ENCODE measurements around the gene EDIL3.

The EDIL3 gene

GRCh38 chr5:84397385-84397784 is 12.7 kb upstream of the EDIL3 start:
- no peak overlapping the region for H3K4me3 ChIP-seq (ENCODE audit: low read length in 2 of 2)
- no peaks in the 10 kb centered on the region for H3K4me1 ChIP-seq (ENCODE audit: control insufficient read depth in 2 of 2, insufficient read depth in 2 of 2, low read length in 2 of 2)
- H3K27me3 ChIP-seq (ENCODE audit: control insufficient read depth in 2 of 2, insufficient read depth in 2 of 2, low read length in 2 of 2) = no peaks in the 10 kb centered on the region

GRCh38 chr5:84393969-84394368 is 9.3 kb upstream of the EDIL3 start:
- Histone ChIP-seq H3K9ac (ENCODE audit: low read depth in 1 of 2, low read length in 2 of 2) (no peak overlapping the region), H3K4me3 (ENCODE audit: low read length in 2 of 2) (no peak overlapping the region), H3K27ac (ENCODE audit: low read depth in 2 of 2, low read length in 2 of 2) (no peak overlapping the region), H3K36me3 (ENCODE audit: control insufficient read depth in 2 of 2, insufficient read depth in 2 of 2, low read length in 2 of 2) (no peaks in the 10 kb centered on the region), H3K9me3 (ENCODE audit: control insufficient read depth in 2 of 2, low read length in 2 of 2) (no peaks in the 10 kb centered on the region), H3K27me3 (ENCODE audit: control insufficient read depth in 2 of 2, insufficient read depth in 2 of 2, low read length in 2 of 2) (no peaks in the 10 kb centered on the region), H3K4me1 (ENCODE audit: control insufficient read depth in 2 of 2, insufficient read depth in 2 of 2, low read length in 2 of 2) (no peaks in the 10 kb centered on the region)

More at GRCh38 chr5:84397385-84397784, 12.7 kb upstream of the EDIL3 start:
- Histone ChIP-seq H3K9ac (ENCODE audit: low read depth in 1 of 2, low read length in 2 of 2) (no peak overlapping the region), H3K27ac (ENCODE audit: low read depth in 2 of 2, low read length in 2 of 2) (no peak overlapping the region), H3K9me3 (ENCODE audit: control insufficient read depth in 2 of 2, low read length in 2 of 2) (no peaks in the 10 kb centered on the region), H3K36me3 (ENCODE audit: control insufficient read depth in 2 of 2, insufficient read depth in 2 of 2, low read length in 2 of 2) (no peaks in the 10 kb centered on the region)

GRCh38 chr5:84392836-84393235 is 8.2 kb upstream of the EDIL3 start:
- Histone ChIP-seq H3K4me3 (ENCODE audit: low read length in 2 of 2) (no peak overlapping the region), H3K27ac (ENCODE audit: low read depth in 2 of 2, low read length in 2 of 2) (no peak overlapping the region)

GRCh38 chr5:84385705-84386104 is 1.0 kb upstream of the EDIL3 start:
- Histone ChIP-seq H3K4me1 (ENCODE audit: control insufficient read depth in 2 of 2, insufficient read depth in 2 of 2, low read length in 2 of 2) (peaks cover 3 to 17% of the 10 kb centered on the region in 2 donors), H3K4me3 (ENCODE audit: low read length in 2 of 2) (peak overlapping the region; percentile 81 to 96), H3K27ac (ENCODE audit: low read depth in 2 of 2, low read length in 2 of 2) (peak overlapping the region; percentile 28 to 71), H3K27me3 (ENCODE audit: control insufficient read depth in 2 of 2, insufficient read depth in 2 of 2, low read length in 2 of 2) (peaks cover 0 to 6% of the 10 kb centered on the region in 2 donors), H3K9ac (ENCODE audit: low read depth in 1 of 2, low read length in 2 of 2) (peak overlapping the region in 1 of 2 donors; percentile 86), H3K36me3 (ENCODE audit: control insufficient read depth in 2 of 2, insufficient read depth in 2 of 2, low read length in 2 of 2) (no peaks in the 10 kb centered on the region), H3K9me3 (ENCODE audit: control insufficient read depth in 2 of 2, low read length in 2 of 2) (no peaks in the 10 kb centered on the region)

More at GRCh38 chr5:84392836-84393235, 8.2 kb upstream of the EDIL3 start:
- H3K4me1 ChIP-seq (ENCODE audit: control insufficient read depth in 2 of 2, insufficient read depth in 2 of 2, low read length in 2 of 2) = no peaks in the 10 kb centered on the region
- H3K36me3 ChIP-seq (ENCODE audit: control insufficient read depth in 2 of 2, insufficient read depth in 2 of 2, low read length in 2 of 2) = no peaks in the 10 kb centered on the region
- no peaks in the 10 kb centered on the region for H3K27me3 ChIP-seq (ENCODE audit: control insufficient read depth in 2 of 2, insufficient read depth in 2 of 2, low read length in 2 of 2)
- no peaks in the 10 kb centered on the region for H3K9me3 ChIP-seq (ENCODE audit: control insufficient read depth in 2 of 2, low read length in 2 of 2)
- H3K9ac ChIP-seq (ENCODE audit: low read depth in 1 of 2, low read length in 2 of 2) = no peak overlapping the region

GRCh38 chr5:84383816-84384603 is 670 bp downstream of the EDIL3 start:
- Histone ChIP-seq H3K36me3 (ENCODE audit: control insufficient read depth in 2 of 2, insufficient read depth in 2 of 2, low read length in 2 of 2) (no peaks in the 10 kb centered on the region), H3K9me3 (ENCODE audit: control insufficient read depth in 2 of 2, low read length in 2 of 2) (no peaks in the 10 kb centered on the region), H3K9ac (ENCODE audit: low read depth in 1 of 2, low read length in 2 of 2) (peak overlapping the region; percentile 74 to 86), H3K4me1 (ENCODE audit: control insufficient read depth in 2 of 2, insufficient read depth in 2 of 2, low read length in 2 of 2) (peaks cover 3 to 21% of the 10 kb centered on the region in 2 donors), H3K27me3 (ENCODE audit: control insufficient read depth in 2 of 2, insufficient read depth in 2 of 2, low read length in 2 of 2) (peaks cover 0 to 6% of the 10 kb centered on the region in 2 donors), H3K27ac (ENCODE audit: low read depth in 2 of 2, low read length in 2 of 2) (peak overlapping the region; percentile 71 to 95), H3K4me3 (ENCODE audit: low read length in 2 of 2) (peak overlapping the region; percentile 81 to 96)

- H3K27me3 ChIP-seq (ENCODE audit: control insufficient read depth in 2 of 2, insufficient read depth in 2 of 2, low read length in 2 of 2) = peaks cover 0 to 6% of the 10 kb centered on the region in 2 donors
- H3K4me1 ChIP-seq (ENCODE audit: control insufficient read depth in 2 of 2, insufficient read depth in 2 of 2, low read length in 2 of 2) = peaks cover 3 to 21% of the 10 kb centered on the region in 2 donors
- peak overlapping the region; percentile 87 to 95 for H3K27ac ChIP-seq (ENCODE audit: low read depth in 2 of 2, low read length in 2 of 2)
- peak overlapping the region; percentile 74 to 86 for H3K9ac ChIP-seq (ENCODE audit: low read depth in 1 of 2, low read length in 2 of 2)
- no peaks in the 10 kb centered on the region for H3K36me3 ChIP-seq (ENCODE audit: control insufficient read depth in 2 of 2, insufficient read depth in 2 of 2, low read length in 2 of 2)
- H3K4me3 ChIP-seq (ENCODE audit: low read length in 2 of 2) = peak overlapping the region; percentile 81 to 96
- no peaks in the 10 kb centered on the region for H3K9me3 ChIP-seq (ENCODE audit: control insufficient read depth in 2 of 2, low read length in 2 of 2)
Measured at GRCh38 chr5:84383296-84383815, 1.3 kb downstream of the EDIL3 start.

GRCh38 chr5:84382363-84383295 is 2.1 kb downstream of the EDIL3 start:
- Histone ChIP-seq H3K4me1 (ENCODE audit: control insufficient read depth in 2 of 2, insufficient read depth in 2 of 2, low read length in 2 of 2) (peaks cover 3 to 21% of the 10 kb centered on the region in 2 donors), H3K27ac (ENCODE audit: low read depth in 2 of 2, low read length in 2 of 2) (peak overlapping the region; percentile 87 to 95), H3K27me3 (ENCODE audit: control insufficient read depth in 2 of 2, insufficient read depth in 2 of 2, low read length in 2 of 2) (peaks cover 0 to 6% of the 10 kb centered on the region in 2 donors), H3K9me3 (ENCODE audit: control insufficient read depth in 2 of 2, low read length in 2 of 2) (no peaks in the 10 kb centered on the region), H3K4me3 (ENCODE audit: low read length in 2 of 2) (peak overlapping the region; percentile 81 to 96), H3K36me3 (ENCODE audit: control insufficient read depth in 2 of 2, insufficient read depth in 2 of 2, low read length in 2 of 2) (no peaks in the 10 kb centered on the region), H3K9ac (ENCODE audit: low read depth in 1 of 2, low read length in 2 of 2) (peak overlapping the region; percentile 74 to 86)

GRCh38 chr5:84381502-84382362 is 2.9 kb downstream of the EDIL3 start:
- peak overlapping the region; percentile 81 to 96 for H3K4me3 ChIP-seq (ENCODE audit: low read length in 2 of 2)
- H3K36me3 ChIP-seq (ENCODE audit: control insufficient read depth in 2 of 2, insufficient read depth in 2 of 2, low read length in 2 of 2) = no peaks in the 10 kb centered on the region
- peaks cover 0 to 6% of the 10 kb centered on the region in 2 donors for H3K27me3 ChIP-seq (ENCODE audit: control insufficient read depth in 2 of 2, insufficient read depth in 2 of 2, low read length in 2 of 2)
- H3K27ac ChIP-seq (ENCODE audit: low read depth in 2 of 2, low read length in 2 of 2) = peak overlapping the region; percentile 87 to 95
- H3K4me1 ChIP-seq (ENCODE audit: control insufficient read depth in 2 of 2, insufficient read depth in 2 of 2, low read length in 2 of 2) = peaks cover 3 to 21% of the 10 kb centered on the region in 2 donors
- no peaks in the 10 kb centered on the region for H3K9me3 ChIP-seq (ENCODE audit: control insufficient read depth in 2 of 2, low read length in 2 of 2)
- peak overlapping the region; percentile 47 to 86 for H3K9ac ChIP-seq (ENCODE audit: low read depth in 1 of 2, low read length in 2 of 2)

- H3K36me3 ChIP-seq (ENCODE audit: control insufficient read depth in 2 of 2, insufficient read depth in 2 of 2, low read length in 2 of 2) = no peaks in the 10 kb centered on the region
- peaks cover 0 to 4% of the 10 kb centered on the region in 2 donors for H3K27me3 ChIP-seq (ENCODE audit: control insufficient read depth in 2 of 2, insufficient read depth in 2 of 2, low read length in 2 of 2)
- no peak overlapping the region for H3K9ac ChIP-seq (ENCODE audit: low read depth in 1 of 2, low read length in 2 of 2)
- H3K4me1 ChIP-seq (ENCODE audit: control insufficient read depth in 2 of 2, insufficient read depth in 2 of 2, low read length in 2 of 2) = peaks cover 3 to 14% of the 10 kb centered on the region in 2 donors
- no peaks in the 10 kb centered on the region for H3K9me3 ChIP-seq (ENCODE audit: control insufficient read depth in 2 of 2, low read length in 2 of 2)
- no peak overlapping the region for H3K4me3 ChIP-seq (ENCODE audit: low read length in 2 of 2)
- no peak overlapping the region for H3K27ac ChIP-seq (ENCODE audit: low read depth in 2 of 2, low read length in 2 of 2)
Measured at GRCh38 chr5:84379749-84380148, 4.9 kb downstream of the EDIL3 start.

Data from mucosa of rectum (tissue), 2 donors.